SKM-1 treated with dmso at 0.1 percent for 144 hours (cell line): Measurements from ENCODE around the gene SRRM1.
"Not testable (repeated sequence)": the region's sequence is repeated elsewhere in the genome, so short reads cannot be mapped to it uniquely, and the experiment has no call there.

Experiments
- DNase-seq: peaks from one replicate; lab custom pipeline; 2025; ENCODE audit not compliant: unreplicated experiment; lab: John Stamatoyannopoulos, UW

The SRRM1 gene

GRCh38 chr1:24643363-24644099, 429 bp downstream of the SRRM1 start:
- DNase-seq, result peak; percentile 41

GRCh38 chr1:24644100-24644384, 940 bp downstream of the SRRM1 start:
- DNase-seq, result no peak

- DNase-seq, result no peak
Observed at GRCh38 chr1:24648919-24649318, 5.8 kb downstream of the SRRM1 start.

- no peak for DNase-seq
Observed at GRCh38 chr1:24652382-24652781, 9.3 kb downstream of the SRRM1 start.

GRCh38 chr1:24654010-24654409, 10.9 kb downstream of the SRRM1 start:
- no peak for DNase-seq

GRCh38 chr1:24656046-24656445, 12.9 kb downstream of the SRRM1 start:
- no peak for DNase-seq

GRCh38 chr1:24657781-24658180, 14.7 kb downstream of the SRRM1 start:
- no peak for DNase-seq

GRCh38 chr1:24659166-24659904, 16.2 kb downstream of the SRRM1 start:
- no peak for DNase-seq

GRCh38 chr1:24659993-24660665, 17.0 kb downstream of the SRRM1 start:
- no peak for DNase-seq

- no peak for DNase-seq
Observed at GRCh38 chr1:24664507-24665033, 21.5 kb downstream of the SRRM1 start.

GRCh38 chr1:24666794-24667193, 23.7 kb downstream of the SRRM1 start:
- no peak for DNase-seq

GRCh38 chr1:24671372-24671771, 28.3 kb downstream of the SRRM1 start:
- not testable (repeated sequence) for DNase-seq

GRCh38 chr1:24672686-24673085, 29.6 kb downstream of the SRRM1 start:
- DNase-seq, result not testable (repeated sequence)

- no peak for DNase-seq
Observed at GRCh38 chr1:24673341-24673740, 30.2 kb downstream of the SRRM1 start.

GRCh38 chr1:24678421-24678820, 35.3 kb downstream of the SRRM1 start:
- not testable (repeated sequence) for DNase-seq

GRCh38 chr1:24679725-24680124, 36.6 kb downstream of the SRRM1 start:
- DNase-seq, result no peak

- DNase-seq, result no peak
Observed at GRCh38 chr1:24683713-24684162, 40.6 kb downstream of the SRRM1 start.

- no peak for DNase-seq
Observed at GRCh38 chr1:24688033-24688432, 44.9 kb downstream of the SRRM1 start.

GRCh38 chr1:24688621-24689195, 45.6 kb downstream of the SRRM1 start:
- peak; percentile 81 for DNase-seq

GRCh38 chr1:24691051-24691450, 47.9 kb downstream of the SRRM1 start:
- DNase-seq, result no peak

- no peak for DNase-seq
Observed at GRCh38 chr1:24692351-24692980, 49.4 kb downstream of the SRRM1 start.
